SH-SY5Y (cell line): Measurements from ENCODE around the gene CNMD.

Experiments
- GATA2 ChIP-seq: IDR thresholded peaks from 2 replicates; pipeline ENCODE4 v1.6.1; 2011; ENCODE audit warnings: mild to moderate bottlenecking, low read depth, low read length
- GATA3 ChIP-seq: IDR thresholded peaks from 2 replicates; pipeline ENCODE4 v1.6.1; 2011; ENCODE audit warnings: low read depth, mild to moderate bottlenecking, low read length, moderate library complexity

DNA sequence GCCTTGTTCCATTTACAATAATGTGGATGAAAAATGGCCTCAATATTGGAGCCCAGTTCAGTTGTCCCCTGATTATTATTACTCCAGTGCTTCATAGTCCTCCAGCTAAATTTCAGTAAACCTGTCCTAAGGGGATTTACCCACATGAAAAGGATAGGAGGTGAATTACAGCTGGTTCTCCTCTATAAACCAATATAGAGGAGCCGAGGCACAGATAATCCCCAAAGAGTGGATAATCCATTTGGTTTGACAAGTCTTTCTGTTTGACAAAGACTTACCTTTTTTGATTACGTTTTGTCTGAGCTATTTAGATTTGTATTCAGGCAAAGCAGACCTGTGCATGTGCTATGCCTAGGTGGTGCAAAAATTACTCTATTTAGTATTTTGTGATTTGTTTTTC, 2.7 kb downstream of the CNMD start:
- no peak for TF ChIP-seq GATA2
- no peak for TF ChIP-seq GATA3
